Measurements from ENCODE around the gene LDHD. TPM values are rescaled to one million over a fixed set of nuclear protein-coding genes. Genes with fewer than 3 reads are reported as not detected.

LDHD gene
- total and polyA plus RNA-seq, 9 of the 15 experiments (the other 6 are each of a cell fraction or from before 2014, with no cell fraction given): 0.19 to 0.86 (median 0.54) TPM; not detected in 3

DNA sequence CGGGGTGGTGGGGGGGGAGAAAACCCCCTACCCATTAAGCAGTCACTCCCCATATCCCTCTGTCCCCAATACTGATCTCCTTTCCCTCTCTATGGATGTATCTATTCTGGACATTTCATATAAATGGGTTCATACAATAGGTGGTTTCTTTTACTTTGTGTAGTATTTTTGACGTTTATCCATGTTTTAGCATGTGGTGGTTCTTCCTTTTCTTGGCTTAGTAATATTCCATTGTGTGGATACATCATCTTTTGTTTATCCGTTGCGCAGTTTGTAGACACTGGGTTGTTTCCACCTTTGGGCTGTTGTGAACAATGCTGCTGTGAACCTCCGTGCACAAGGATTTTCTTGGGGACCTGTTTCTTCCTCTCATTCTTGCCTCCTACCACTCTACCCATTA is 12.6 kb downstream of the LDHD start:
- Histone ChIP-seq H3K4me2 (ENCODE audit: insufficient read depth, low read length) (no peak overlapping the region), H2AFZ (ENCODE audit: low read depth, low read length) (no peak overlapping the region), H3K27ac (ENCODE audit: extremely low read depth, low read depth, low read length) (no peak overlapping the region), H3K9me3 (replicated peaks; ENCODE audit: control insufficient read depth, insufficient read depth, low read depth, low read length) (no peaks in the 10 kb centered on the region), H3K4me1 (replicated peaks in 1 of 2; ENCODE audit: control insufficient read depth in 2 of 2, insufficient read depth in 2 of 2, low read length in 2 of 2) (peaks cover 12% of the 10 kb centered on the region in 2 experiments), H3K9me1 (ENCODE audit: control insufficient read depth, insufficient read depth, low read length) (no peaks in the 10 kb centered on the region), H3K9ac (ENCODE audit: insufficient read depth in 1 of 2, low read depth in 2 of 2, low read length in 2 of 2) (no peak overlapping the region), H3K36me3 (ENCODE audit: control insufficient read depth, insufficient read depth, low read length) (peaks cover 21% of the 10 kb centered on the region; the same call in 2 of the 3 replicates), H3K4me3 (no peak overlapping the region), H4K20me1 (replicated peaks; ENCODE audit: control insufficient read depth, insufficient read depth, low read length) (no peaks in the 10 kb centered on the region), H3K79me2 (ENCODE audit: control insufficient read depth, insufficient read depth, low read length) (no peaks in the 10 kb centered on the region; the same call in 2 of the 3 replicates), H3K27me3 (ENCODE audit: control insufficient read depth in 2 of 2, insufficient read depth in 2 of 2, low read length in 2 of 2) (no peaks in the 10 kb centered on the region)
- intact Hi-C loops (cut with micrococcal nuclease) (no loop called here), in situ Hi-C loops (cut with MboI) (no loop called here)
- DNase-seq (ENCODE audit: extremely low read depth in 1 of 4, low spot score in 3 of 4) (no peak), FAIRE-seq (no peak), ATAC-seq (no peak)
- POLR2A ChIA-PET: no interaction called here
- 70% methylated on average over 5 of the region's 5 CpGs for WGBS (ENCODE audit: insufficient coverage, low coverage, missing lambda C conversion rate)
- no TSS peak for BruUV-seq (replicated peaks)
- TF ChIP-seq ZNF146 (CRISPR knock-in tag; IDR thresholded peaks at IDR 0.05; ENCODE audit: unreplicated experiment): peak; percentile 99
- TF ChIP-seq RAD51 (IDR thresholded peaks at IDR 0.05; ENCODE audit: borderline replicate concordance, low read depth): no peak
- TF ChIP-seq BCOR (IDR thresholded peaks at IDR 0.05): peak; percentile 75
- TF ChIP-seq KDM1A (IDR thresholded peaks at IDR 0.05): peak; percentile 43 to 61; a peak in 3 of 4 replicates
- CTCF ChIA-PET (ENCODE audit: low intra/inter-chr PET ratio): no interaction called here

GRCh38 chr16:75102595-75102994 is 14.0 kb downstream of the LDHD start:
- ATAC-seq: no peak
- in situ Hi-C loops (cut with MboI) (no loop called here), intact Hi-C loops (cut with micrococcal nuclease) (no loop called here)
- no peaks in the 10 kb centered on the region for H4K20me1 ChIP-seq (replicated peaks; ENCODE audit: control insufficient read depth, insufficient read depth, low read length)
- H3K4me3 ChIP-seq: no peak overlapping the region
- H3K4me2 ChIP-seq (ENCODE audit: insufficient read depth, low read length): no peak overlapping the region
- no peaks in the 10 kb centered on the region for H3K27me3 ChIP-seq (ENCODE audit: control insufficient read depth in 2 of 2, insufficient read depth in 2 of 2, low read length in 2 of 2)
- no peak overlapping the region; a peak in 1 of 4 replicates for H3K9ac ChIP-seq (ENCODE audit: insufficient read depth in 1 of 2, low read depth in 2 of 2, low read length in 2 of 2)
- no peaks in the 10 kb centered on the region for H3K9me1 ChIP-seq (ENCODE audit: control insufficient read depth, insufficient read depth, low read length)
- H3K79me2 ChIP-seq (ENCODE audit: control insufficient read depth, insufficient read depth, low read length): no peaks in the 10 kb centered on the region; the same call in 1 of the 3 replicates
- ChIA-PET CTCF (ENCODE audit: low intra/inter-chr PET ratio) (no interaction called here), POLR2A (interaction anchor here (2.2 kb wide), 1 partner anchor 9 kb away, joined by 8 read pairs; no protein-coding TSS in a partner anchor)
- no peaks in the 10 kb centered on the region for H3K9me3 ChIP-seq (replicated peaks; ENCODE audit: control insufficient read depth, insufficient read depth, low read depth, low read length)
- peaks cover 12 to 17% of the 10 kb centered on the region in 2 experiments for H3K4me1 ChIP-seq (replicated peaks in 1 of 2; ENCODE audit: control insufficient read depth in 2 of 2, insufficient read depth in 2 of 2, low read length in 2 of 2)
- peaks cover 21% of the 10 kb centered on the region; the same call in 2 of the 3 replicates for H3K36me3 ChIP-seq (ENCODE audit: control insufficient read depth, insufficient read depth, low read length)
- 89% methylated on average over 9 of the region's 9 CpGs for WGBS (ENCODE audit: insufficient coverage, low coverage, missing lambda C conversion rate)
- DNase-seq (ENCODE audit: extremely low read depth in 1 of 4, low spot score in 3 of 4): no peak
- no peak overlapping the region for H2AFZ ChIP-seq (ENCODE audit: low read depth, low read length)
- no TSS peak for BruUV-seq (replicated peaks)
- H3K27ac ChIP-seq (ENCODE audit: extremely low read depth, low read depth, low read length): no peak overlapping the region
- no peak for TF ChIP-seq ZNF57 (CRISPR knock-in tag; IDR thresholded peaks at IDR 0.05)
- TF ChIP-seq RFX5 (IDR thresholded peaks at IDR 0.05; ENCODE audit: low read depth, low read length): no peak
- FAIRE-seq: no peak
